Frontal cortex (tissue), 4 donors: ENCODE measurements around the gene BUB1. TPM values are rescaled to one million over a fixed set of nuclear protein-coding genes. Genes with fewer than 3 reads are reported as not detected.
"Not testable (repeated sequence)": the region's sequence is repeated elsewhere in the genome, so short reads cannot be mapped to it uniquely, and the experiment has no call there.

Experiments used
- DNase-seq, 2 donors: peaks; one replicate each; pipeline ENCODE4 v3.0.0; 2012; ENCODE audit warnings: low spot score in 2 of 2
- FAIRE-seq: peaks from 2 replicates; lab custom pipeline; 2012; peaks lifted over from hg19 to GRCh38; lab: Jason Lieb, UNC
- total RNA-seq: library from RNA; depleted of rRNA; stranded (reverse); fragments of >200 nt; gene quantifications from one replicate; pipeline ENCODE4 v1.2.3, GENCODE V29; 2014
- donor health status: control.
- donor health status: control.
- donor health status: control.

BUB1 gene
- 6.9 TPM for total RNA-seq

DNA sequence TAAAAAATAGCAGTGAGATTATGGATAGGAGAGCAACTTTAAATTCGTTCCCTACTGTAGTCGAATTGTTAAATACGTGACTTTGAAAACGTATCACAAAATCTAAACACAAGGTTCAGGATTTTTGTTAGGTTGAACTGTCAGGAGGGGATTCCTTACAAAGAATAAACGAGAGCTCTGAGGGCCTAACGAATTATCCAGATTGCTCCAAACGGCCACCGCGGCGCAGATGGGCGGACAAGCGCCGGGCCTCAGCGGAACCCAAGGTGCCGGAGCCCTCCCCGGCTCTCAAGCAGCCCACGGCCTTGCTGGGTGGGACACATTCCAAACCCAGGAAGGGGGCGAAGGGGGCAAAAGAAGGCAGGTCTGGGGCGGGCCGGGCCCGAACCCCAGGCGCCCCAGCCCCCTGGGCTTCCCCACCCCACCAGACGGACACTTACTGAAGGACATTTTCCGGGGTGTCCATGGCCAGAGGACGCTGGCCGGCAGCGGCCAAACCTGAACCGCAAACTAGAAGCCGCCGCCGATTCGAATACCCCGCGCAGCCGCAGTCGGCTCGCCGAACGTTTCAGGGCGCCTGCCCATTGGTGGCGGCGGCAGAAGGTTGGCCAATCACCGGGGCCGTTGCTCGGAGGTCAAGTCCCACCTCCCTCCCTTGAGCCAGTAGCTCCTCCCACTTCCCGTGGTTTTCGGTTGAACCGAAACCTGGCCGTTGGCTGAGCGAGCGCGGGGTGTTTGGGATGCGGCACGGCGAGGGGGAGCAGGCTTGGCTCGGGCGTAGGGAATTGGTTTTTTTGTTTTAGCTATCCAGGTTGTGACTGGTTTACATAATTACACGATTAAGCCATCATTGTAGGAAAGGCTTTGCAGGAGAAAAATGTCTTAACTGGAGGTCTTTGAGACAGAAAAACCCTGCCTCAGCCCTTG lies at the start of gene BUB1:
Gene BUB1, minus strand, starts transcription at position 534 of the 927 bp plus-strand sequence. Its CDS starts 68 bp downstream, at position 466.
- FAIRE-seq: peak; percentile 92
- DNase-seq: peak; percentile 88 to 99

DNA sequence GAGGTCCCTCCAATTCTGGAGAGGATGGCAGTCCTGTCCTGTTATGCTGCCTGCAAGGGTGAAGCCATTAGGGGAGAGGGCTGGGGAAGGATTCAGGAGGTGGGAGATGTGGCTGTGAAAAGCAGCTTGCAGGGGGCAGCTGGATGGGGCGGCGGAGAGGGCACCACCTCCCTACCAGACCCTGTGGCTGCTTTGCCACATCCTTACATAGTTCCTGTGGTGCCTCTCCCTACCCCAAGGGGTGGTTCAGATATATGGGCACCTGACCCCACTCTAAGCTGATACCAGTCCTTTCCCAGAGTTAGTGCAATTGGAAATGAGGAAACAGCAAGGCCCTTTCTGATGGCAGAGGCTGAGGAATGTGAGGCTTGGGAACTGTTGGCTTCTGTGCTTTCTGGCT lies 48.4 kb upstream of the BUB1 start:
- no peak for DNase-seq
- no peak for FAIRE-seq

DNA sequence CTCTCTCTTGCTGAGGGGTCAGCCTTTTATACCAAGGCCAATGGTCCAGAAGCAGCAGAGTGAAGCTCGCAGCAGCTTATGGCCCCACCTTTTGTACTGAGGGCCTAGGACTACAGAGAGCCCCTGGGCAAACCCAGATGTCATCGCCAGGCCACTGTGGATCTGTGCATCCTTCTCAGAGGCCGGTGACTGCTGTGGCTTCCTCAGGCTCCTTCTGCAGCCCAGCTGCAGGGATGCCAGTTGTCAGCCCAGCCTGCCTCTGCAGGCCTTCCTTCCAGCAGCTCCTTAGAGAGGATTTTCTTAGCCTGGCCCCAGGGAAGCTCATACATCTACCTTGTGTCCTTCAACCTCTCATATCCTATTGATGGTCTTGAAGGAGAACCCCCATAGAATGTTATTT lies 48.0 kb upstream of the BUB1 start:
- FAIRE-seq (no peak), DNase-seq (no peak)

DNA sequence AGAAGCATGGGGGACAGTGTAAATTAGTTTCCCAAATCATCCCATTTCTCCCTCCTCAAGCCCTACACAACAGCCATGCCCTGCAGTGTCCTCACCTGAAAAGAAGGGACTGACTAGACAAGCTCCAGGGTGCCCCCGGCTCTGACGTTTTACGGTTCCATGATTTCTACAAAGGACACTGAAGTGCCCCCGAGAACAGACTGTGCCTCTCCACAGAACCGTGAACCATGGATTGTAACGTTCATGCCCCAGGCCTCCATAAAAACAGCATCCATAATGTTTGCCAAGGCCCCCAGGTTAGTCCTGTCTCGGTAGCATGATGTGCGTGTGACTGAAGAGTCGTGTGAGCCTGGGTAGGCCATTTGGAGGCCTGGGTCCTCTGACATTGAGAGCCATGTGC lies 47.5 kb upstream of the BUB1 start:
- no peak for FAIRE-seq
- DNase-seq: no peak

DNA sequence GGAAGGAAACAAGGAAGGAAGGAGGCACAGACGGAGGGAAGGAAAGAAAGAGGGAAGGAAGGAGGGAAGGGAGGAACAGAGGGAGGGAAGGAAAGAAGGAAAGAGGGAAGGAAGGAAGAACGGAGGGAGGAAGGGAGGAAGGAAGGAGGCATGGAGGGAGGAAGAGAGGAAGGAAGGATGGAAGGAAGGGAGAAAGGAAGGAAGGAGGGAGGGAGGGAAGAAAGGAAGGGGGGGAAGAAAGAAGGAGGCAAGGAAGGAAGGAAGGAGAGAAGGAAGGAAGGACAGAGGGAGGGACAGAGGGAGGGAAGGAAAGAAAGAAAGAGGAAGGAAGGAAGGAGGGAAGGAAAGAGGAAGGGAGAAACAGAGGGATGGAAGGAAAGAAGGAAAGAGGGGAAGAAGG lies 47.0 kb upstream of the BUB1 start:
- DNase-seq: no peak
- no peak for FAIRE-seq

DNA sequence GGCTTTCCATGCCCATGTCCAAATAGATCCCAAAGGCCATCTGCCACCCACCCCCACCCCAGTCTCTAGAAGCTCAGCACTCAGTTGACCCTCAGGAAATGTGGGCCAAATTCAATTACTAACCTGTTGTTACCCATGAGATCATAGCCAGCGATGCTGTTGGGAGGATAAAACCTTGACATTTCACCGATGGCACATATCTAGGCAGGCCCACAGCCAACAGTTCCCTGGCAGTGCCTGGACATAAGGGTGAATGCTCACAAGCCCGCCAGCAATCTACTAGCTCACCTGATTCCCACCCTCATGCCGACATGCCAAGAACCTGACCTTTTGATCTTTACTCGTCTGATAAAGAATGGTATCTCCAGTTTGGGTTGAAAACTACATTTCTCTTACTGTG lies 42.7 kb upstream of the BUB1 start:
- no peak for DNase-seq
- no peak for FAIRE-seq

DNA sequence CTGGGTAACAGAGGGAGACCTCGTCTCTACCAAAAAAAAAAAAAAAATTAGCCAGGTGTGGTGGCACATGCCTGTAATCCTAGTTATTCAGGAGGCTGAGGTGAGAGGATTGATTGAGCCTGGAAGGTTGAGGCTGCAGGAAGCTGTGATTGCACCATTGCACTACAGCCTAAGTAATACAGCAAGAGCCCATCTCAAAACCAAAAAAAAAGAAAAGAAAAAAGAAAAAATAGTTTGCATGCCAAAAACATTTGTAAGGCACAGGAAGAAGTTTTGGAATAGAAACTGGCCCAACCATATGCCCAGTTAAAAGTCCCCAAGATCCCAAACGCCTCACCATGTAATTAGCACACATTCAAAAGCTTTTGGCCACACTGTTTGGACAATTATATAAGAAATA lies 41.1 kb upstream of the BUB1 start:
- no peak for FAIRE-seq
- DNase-seq: no peak

DNA sequence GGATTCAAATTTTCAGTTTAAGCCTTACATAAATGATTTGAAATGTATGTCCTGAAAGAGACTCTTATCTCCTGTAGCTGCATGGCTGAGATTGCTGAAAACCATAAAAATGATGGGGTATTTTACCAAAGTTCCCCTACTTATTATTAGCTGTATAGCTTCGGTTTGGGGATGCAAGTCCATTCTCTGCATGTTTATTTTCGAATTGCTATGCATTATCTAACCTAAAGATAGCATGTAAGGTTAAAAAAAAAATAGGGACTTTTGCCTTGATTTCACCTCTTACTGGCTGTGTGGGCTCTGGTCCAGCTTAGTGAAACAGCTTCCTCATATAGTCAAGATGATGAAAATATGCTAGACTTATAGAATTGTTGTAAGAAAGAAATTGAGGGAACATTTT lies 40.5 kb upstream of the BUB1 start:
- FAIRE-seq (no peak), DNase-seq (no peak)

DNA sequence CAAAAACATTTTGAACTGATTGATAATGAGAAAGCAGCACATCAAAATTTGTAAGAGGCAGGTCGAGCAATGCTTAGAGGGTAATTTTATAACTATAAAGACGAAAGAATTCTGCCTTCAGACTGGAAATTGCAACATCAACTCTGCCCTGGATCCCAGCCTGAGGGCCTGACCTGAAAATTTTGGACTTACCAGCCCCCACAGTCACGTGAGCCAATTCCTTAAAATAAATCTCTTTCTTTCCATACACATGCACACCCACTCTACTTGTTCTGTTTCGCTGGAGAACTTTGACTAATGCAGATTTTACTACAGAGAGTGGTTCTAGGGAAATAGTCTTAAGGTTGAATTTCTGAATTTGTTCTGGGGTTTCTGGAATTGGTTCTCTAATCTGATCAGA lies 39.9 kb upstream of the BUB1 start:
- DNase-seq (no peak), FAIRE-seq (no peak)

DNA sequence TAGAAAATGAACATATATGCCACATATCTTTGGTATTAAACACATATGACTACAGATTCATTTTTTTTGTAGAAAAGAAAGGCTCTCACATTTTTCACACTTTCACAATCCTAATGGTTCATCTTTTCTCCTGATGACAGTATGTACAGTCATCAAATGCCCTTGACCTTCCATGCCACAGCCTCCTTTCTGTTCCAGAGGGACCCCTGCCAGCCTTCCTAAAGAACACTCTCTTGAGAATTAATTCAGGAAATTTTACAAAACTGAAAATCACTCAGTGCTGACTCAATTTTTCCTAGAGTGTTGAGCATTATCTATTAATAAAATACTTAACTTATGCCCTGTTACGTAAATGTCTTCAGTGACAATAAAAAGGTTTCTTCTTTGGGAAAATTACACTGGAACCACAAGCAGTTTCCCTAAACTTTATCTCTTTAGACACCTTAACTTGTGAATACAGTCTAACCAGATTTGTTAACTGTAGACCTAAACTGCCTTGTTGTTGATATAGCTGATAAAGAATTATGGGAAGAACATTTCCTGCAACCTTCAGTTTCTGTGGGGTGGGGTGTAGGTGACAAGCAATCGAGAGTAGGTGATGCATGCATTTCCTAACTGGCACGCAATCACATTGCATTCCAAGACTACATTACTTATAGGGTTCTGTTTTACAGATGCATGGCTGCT lies 39.2 kb upstream of the BUB1 start:
- FAIRE-seq (no peak), DNase-seq (no peak)

DNA sequence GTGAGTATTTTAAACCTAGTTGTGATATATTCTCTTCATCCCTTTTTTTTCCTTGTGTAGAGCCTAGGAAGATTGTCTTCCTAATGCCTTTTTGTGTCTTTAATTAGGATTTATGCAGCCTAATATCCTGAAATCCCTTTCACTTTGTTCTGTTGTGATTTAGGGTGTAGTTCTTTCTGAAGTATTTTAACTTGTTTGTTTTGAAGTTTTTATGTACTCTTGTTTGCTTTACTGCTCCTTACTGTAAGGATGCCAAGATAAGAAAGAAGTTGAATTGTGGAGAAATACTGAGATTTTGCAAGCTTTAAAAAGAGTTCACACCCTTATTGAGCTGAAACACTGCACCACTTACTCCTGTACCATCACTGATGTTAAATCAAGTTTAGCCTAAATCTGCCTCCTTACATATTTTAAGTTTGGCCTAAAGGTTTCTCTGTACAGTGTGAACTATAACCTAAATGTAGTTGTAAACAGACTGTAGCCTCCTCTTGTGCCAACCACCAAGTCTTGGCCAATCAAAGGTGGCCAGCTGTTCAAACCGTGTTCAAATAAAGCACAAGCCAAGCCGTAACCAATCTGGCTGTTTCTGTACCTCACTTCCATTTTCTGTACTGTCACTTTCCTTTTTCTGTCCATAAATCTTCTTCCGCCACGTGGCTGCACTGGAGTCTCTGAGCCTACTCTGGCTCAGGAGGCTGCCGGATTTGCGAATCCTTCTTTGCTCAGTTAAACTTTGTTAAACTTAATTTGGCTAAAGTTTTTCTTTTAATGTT lies 36.8 kb upstream of the BUB1 start:
- FAIRE-seq: no peak
- DNase-seq: no peak

DNA sequence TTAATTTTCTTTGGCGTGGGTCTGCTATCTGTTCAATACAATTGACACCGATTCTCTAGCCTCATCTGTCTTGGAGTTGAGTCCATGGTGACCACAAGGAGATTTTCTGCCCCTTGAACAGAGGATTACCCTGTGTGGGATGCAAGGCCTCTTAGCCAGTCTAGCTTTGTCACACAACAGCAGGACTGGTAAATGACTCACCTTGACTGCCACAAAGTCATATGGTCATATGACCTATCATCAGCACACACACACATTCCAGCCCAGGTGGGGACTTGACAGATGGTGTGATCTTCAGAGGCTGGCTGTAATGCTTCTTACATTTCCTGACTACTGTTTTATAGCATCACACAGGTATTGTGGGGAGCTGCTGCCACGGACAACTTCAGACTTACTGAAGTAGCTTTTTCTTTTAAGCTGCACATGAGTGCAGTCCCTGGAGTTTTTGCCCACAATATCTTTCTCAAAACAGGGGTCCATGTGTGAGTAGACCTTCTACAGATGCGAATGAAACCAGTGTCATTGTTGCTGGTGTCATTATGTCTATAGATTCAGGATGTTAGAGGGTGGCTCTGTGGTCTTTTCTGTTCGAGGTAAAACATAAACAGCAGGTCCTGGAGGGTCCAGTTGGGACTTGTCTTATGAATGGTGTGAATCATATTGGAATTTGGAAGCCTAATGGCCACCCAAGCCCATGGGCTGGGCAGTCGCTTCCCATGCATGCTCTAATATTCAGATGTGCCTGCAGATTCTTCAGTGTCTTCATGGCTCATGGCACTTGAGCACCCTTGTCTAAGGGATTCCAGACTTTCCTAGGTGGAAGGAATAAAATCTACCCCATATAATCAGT lies 35.9 kb upstream of the BUB1 start:
- no peak for DNase-seq
- no peak for FAIRE-seq

DNA sequence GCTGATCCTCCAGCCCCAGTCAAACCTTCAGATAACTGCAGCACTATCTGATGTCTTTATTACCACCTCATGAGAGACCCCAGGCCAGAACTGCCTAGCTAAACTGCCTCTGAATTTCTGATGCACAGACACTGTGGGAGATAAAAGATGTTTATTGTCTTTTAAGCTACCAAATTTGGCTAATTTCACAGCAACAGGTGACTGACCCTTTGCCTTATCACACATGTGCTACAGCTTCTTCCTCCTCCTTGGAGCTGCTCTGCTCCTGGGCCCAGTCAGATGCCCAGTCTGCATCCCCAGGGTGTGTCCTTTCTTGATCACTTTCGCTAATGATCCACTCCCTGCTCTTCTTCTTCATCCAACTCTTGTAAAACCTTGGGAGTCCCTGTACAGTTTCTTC lies 34.9 kb upstream of the BUB1 start:
- no peak for DNase-seq
- no peak for FAIRE-seq

DNA sequence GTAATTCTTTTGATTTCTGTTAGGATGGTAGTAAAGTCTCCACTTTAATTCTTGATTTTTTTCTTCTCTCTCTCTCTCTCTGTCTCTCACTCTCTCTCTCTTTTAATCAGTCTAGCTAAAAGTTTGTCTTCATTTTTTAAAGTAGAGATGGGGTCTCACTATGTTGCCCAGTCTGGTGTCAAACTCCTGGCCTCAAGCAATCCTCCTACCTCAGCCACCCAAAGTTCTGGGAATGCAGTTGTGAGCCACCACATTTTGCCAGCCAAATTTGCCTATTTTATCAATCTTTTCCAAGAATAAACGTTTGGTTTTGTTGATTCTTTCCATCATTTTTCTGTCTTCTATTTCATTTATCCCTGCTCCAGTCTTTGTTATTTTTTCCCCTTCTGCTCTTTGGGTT lies 30.6 kb upstream of the BUB1 start:
- DNase-seq (no peak), FAIRE-seq (no peak)

DNA sequence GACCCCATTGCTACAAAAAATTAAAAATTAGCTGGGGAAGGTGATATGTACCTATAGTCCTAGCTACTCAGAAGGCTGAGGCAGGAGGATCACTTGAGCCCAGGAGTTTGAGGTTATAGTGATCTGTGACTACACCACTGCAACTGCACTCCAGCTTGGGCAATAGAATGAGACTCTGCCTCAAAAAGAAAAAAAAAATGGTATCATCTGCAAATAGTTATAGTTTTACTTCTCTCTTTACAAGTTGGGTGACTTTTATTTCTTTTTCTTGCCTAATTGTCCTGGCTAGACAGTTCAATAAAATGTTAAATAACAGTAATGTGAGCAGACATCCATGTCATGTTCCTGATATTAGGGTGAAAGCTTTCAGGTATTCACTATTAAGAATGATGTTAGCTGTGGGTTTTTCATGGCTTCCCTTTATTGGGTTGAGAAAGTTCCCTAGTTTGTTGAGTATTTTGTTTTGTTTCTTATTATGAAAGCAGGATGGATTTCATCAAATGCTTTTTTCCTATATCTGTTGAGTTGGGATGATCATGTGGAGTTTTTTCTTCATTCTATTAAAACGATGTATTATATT lies 29.6 kb upstream of the BUB1 start:
- FAIRE-seq (no peak), DNase-seq (no peak)

DNA sequence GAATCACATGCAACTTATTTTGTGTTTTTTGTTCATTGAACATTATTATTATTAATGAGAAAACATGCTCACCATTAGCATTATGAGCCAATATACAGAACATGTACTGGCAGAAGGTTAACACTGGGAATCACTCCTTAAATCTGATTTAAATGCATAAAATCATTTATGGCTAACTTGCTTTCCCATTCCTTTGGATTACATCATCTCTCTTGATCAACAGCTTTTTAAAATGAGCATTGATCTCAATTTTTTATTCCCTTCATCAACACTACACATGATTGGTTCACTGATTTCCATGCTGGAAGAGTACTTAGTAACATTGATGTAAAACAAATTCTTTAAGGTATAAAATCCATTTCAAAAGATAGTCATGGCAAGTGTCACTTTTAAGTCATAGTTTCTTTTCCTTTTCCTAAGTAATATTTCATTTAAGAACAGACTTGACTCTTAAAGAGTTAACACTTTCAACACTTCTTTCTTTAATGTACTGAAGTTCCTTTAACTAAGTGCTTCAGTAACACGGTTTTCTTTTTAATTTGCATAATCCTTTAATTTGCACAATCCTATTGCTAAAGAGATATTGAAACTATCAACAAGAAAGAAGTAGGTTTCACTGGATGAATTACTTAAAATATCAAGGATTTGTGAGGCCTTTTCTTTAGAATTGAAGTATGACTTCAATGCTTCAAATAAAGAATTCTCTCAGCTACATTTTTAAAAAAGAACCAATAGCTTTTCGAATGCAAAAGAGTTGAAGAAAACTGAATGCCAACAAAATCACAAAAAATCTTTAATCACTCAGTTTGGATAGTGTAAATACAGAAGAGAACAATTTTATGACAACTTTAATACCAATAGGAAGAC lies 24.9 kb upstream of the BUB1 start:
- DNase-seq: no peak
- no peak for FAIRE-seq

DNA sequence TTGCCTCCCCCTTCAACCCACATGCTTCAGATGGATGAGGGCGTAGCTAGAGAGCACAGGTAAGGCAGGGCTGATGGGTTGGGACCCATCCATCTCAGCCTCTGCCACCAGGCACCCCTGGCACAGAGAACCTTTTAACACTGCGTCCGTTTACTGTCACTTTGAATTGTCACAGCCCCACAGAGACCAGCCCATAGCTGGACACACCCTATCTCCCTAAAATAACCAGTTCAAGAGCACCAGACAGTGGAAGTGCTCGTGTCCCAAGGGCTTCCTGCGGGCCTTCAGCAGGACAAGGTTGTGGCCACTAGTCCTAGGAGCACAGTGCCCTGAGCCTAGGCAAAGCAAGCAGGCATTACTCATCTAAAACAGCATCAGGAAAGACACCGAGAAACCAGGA lies 20.4 kb upstream of the BUB1 start:
- DNase-seq, FAIRE-seq: not testable (repeated sequence)

DNA sequence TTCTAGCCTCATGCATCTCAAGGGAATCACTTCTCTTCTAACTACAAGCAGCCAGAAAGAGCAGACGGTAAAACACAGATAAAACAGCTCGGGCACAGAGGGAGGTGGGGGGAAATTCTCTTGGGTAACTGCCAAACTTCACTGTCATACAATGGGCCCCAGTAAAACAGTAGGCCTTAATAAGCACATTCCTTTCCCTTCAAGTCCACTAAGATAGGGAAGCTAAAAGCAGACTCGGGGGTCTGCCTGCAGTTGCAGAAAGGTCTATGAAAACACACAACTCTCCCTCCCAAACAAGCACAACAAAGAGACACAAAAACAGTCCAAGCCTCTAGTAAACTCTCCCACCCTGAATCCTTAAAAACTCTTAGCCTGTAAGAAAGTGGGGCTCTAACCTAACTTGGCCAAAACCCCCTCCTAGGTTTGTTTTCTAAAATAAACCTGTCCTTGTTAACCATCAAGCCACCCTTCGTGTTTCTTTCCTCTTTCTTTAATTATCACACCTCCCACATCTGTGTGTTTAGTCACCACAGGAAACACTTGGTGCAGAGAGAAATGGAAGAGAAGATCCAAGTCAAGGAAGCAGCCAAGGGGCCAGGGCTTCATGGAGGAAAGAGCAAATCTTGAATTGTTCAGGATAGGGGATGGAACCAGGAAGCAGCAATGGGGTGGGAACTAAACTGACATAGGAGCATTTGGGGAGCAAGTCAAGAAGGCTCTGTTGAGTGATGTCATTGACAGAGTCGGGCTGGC lies 17.5 kb upstream of the BUB1 start:
- DNase-seq: not testable (repeated sequence)

More for the DNA sequence above, 17.5 kb upstream of the BUB1 start:
- not testable (repeated sequence) for FAIRE-seq
